HG03196 (cell line): ENCODE measurements around the gene FLCN.

ENCODE experiments used
- ATAC-seq: cut with Tn5 transposase; IDR thresholded peaks from one replicate; pipeline ENCODE4 v1.9.1; 2021; ENCODE audit not compliant: unreplicated experiment

Gene FLCN

GRCh38 chr17:17170346-17170985, 66.5 kb downstream of the FLCN start:
- ATAC-seq = no peak

- ATAC-seq = no peak
These were observed 67.6 kb downstream of the FLCN start for GRCh38 chr17:17169396-17169795.

GRCh38 chr17:17168401-17168800, 68.6 kb downstream of the FLCN start:
- no peak for ATAC-seq

GRCh38 chr17:17167986-17168385, 69.0 kb downstream of the FLCN start:
- ATAC-seq = no peak

GRCh38 chr17:17167356-17167755, 69.6 kb downstream of the FLCN start:
- ATAC-seq = no peak

GRCh38 chr17:17166446-17166845, 70.5 kb downstream of the FLCN start:
- ATAC-seq = no peak

- no peak for ATAC-seq
These were observed 71.2 kb downstream of the FLCN start for GRCh38 chr17:17165666-17166308.

- ATAC-seq = no peak
These were observed 72.3 kb downstream of the FLCN start for GRCh38 chr17:17164676-17165075.

- ATAC-seq = no peak
These were observed 72.8 kb downstream of the FLCN start for GRCh38 chr17:17164156-17164555.
